Measurements from ENCODE around the gene FN1.

Gene FN1

DNA sequence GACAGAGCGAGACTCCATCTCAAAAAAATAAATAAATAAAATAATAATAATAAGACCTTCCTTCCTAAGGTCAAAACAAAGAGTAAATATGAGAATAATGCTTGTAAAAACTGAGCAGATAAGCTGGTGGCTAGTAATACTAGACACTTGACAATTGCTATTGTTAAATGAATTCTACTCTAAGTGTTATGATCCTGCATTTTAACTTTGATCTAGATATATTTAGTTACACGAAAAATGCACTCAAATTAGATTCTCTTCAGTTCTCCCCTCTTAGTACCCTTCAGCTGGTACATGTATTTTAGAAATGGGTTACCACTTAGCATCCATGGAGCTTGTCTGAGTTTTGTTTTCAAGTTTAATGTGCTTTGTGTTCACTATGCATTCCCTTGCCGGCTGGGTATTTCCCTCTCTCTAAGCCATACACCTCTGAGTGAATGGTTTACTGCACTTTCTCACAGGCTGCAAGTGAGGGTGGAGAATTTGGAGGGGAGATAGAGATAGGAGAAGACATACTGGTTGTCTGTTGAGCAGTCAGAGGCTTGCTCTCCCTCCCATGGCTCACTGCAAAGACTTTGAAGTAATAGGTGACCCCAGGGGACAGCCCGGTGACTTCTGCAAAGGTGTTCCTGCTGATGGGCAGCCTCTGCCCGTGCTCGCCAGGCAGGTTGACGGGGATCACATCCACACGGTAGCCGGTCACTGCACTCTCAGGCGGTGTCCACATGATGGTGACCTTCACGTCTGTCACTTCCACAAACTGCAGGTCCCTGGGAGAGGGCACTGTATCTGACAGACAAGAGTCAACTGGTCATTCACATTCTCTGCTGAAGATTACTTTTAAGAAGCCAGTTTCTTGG, 29.9 kb downstream of the FN1 start:
- DNase-seq, result no peak

DNA sequence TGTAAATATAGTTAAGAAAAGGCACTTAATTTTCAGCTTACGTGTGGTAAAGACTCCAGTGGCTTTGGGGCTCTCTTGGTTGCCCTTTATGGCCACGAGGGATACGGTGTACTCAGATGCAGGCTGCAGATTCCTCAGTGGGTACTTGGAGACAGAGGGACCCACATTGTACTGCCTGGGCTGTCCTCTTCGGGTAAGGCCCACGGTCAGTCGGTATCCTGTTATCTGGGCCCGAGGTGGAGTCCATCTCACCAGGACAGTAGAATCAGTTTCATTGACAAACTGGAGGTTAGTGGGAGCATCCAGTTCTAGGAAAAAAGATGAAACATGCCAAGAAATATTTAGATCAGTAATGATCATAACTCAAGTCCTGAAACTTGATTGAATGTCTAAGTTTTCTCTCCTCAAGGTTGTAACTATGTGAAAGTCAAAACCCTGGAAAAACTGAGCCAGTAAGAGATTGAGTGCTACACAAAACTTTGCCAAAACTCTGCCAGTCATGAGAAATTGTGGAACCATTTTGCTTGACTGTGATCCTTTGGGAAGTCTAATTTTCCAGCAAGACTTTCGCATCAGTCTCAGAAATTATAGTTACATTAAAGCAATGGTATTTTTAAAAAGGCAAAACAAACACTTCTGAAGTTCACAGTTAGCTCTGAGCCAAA, 31.4 kb downstream of the FN1 start:
- no peak for DNase-seq

DNA sequence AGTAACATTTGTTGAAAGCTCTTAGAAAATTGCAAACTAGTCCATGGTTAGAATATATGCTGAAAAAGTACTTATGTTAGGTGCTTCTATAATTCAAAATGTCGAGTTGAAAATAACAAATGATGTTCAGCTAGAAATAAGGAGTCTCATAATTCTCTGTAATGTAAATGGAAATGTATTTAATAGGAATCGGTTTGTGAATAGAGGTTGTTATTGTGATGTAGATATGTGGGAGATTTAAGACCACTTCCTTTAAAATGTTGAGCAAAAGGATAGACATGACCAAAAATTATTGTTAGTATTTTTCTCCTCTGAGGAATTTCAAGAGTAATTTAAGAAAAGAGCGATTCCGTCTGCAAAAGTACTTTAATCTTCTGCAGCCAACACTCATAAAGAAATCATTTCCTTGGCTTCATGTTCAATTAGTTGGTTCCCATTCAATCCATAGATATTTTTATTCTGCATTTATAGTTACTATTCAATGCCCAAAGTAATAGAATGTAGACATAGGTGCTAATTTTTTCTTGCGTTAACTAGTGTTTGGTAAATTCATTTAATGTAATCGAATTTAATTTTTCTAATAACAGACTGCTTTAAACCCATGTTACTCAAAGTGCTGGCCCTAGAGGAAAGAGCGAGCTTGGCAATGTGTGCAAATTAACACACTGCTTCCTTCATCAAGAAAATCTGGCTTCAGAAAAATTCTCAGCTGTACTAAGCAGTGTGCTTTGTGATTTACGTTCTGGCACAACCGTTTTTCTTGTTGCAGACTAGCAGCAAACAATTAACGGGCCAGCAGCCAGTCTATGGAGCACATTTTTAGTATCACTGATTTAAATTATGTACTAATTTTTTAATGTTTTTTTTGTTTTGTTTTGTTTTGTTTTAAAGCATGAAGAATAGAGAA, 32.2 kb downstream of the FN1 start:
- DNase-seq, result no peak

DNA sequence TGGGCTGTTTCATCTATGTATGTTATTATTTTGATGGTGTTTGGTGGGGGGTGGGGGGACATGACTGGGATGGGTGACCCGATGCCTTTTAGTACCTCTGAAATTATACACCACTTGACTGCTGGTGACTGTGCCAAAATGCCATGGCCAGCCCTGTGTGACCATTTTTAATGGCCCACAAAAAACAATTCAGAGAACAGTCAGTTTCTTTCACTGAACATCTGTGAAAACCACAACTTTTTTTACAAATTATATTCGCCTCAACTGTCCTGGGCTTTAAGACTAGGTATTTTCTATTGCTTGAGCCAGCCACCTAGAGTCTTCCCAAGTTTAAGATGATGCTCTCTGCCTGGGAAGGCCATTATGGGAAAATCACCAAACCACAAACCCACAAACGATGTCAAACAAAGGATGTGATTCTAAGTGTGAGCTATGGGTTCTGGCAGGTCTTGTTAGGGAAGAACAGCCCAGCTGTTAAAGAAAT, 33.9 kb downstream of the FN1 start:
- DNase-seq, result no peak

DNA sequence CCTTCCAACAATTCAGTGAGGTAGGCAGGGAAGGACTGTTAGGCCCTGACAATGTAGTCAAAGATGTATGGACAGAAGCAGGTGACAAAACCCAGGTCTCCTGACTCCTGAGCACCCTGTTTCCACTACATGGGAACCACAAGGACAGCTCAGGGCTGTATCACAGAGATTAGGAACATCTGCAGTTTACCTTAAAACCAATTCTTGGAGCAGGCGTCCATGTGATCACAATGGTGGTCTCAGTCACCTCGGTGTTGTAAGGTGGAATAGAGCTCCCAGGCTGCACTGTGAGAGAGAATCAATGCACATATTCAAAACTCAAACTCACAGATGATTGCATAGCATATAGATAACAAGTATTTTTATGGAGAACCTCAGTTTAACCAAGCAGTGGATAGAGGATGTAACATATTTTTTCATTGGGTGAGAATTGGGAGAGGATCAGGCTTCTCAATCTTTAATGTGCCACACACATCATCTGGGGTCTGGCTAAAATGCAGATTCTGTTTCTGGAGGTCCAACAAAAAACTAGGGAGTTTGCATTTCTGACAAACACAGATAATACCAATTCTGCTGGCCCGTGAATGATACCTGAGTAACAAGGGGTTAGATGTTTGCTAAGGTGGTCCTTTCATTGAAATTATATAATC, 36.7 kb downstream of the FN1 start:
- DNase-seq, result no peak

DNA sequence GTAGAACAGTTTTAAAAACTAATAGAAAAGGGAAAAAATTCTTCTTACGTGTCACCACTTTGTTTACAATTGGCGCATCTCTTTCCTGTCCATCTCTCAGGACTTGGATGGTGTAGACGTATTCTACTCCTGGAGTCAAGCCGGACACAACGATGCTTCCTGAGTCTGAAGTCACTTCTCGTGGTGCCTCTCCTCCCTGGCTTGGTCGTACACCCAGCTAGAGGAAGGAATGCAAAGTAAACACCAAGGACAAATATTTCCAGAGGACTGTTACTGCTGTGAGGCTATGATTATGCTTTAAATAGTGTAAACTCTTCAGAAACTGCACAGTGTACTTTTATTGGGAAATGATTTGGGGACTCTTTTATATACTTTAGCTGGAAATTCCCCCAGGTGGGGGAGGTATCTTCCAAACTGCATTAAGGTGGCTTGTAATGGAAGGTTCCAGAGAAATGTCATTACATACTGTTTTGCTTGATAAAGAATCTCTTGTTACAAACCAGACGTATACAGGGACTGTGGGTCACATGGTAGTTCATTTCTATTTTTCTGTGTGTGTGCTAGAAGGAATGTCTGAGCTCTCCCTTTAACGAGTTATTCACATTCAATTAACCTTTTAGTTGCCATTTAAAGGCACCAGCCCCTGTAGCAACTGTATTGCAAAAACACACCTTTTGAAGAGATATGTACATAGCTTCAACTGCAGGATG, 38.1 kb downstream of the FN1 start:
- no peak for DNase-seq

DNA sequence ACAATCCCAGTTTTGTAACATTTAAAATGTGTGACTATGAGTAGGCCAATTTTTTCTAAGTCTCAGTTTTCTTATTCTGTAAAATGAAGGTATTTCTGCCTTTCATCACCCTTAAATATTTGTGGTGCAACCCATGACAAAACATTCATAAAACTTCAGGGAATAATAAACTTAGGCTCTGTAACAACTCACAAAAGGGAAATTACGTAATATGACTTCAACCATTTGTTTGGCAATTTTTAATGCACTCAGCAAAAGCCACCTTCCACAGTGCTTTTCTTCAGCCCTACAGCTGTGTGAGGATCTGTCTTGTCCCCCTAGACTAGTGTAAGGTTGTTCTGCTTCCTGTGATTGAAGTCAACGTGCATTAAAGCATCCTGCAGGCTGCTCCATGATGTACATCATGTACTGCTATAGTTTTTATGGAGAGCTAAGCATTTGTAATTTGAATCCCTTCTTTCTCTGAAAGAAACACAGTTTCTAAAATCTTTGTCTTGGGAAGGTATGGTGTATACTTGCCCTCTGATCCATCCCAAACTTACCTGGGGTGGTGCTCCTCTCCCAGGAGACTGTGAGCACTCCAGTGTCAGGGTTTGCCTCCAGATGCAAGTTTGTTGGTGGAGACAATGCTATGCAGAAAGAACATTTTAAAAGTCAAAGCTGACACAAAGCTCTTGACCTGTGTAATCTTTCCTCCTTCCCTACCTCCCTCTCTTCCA, 39.1 kb downstream of the FN1 start:
- no peak for DNase-seq

DNA sequence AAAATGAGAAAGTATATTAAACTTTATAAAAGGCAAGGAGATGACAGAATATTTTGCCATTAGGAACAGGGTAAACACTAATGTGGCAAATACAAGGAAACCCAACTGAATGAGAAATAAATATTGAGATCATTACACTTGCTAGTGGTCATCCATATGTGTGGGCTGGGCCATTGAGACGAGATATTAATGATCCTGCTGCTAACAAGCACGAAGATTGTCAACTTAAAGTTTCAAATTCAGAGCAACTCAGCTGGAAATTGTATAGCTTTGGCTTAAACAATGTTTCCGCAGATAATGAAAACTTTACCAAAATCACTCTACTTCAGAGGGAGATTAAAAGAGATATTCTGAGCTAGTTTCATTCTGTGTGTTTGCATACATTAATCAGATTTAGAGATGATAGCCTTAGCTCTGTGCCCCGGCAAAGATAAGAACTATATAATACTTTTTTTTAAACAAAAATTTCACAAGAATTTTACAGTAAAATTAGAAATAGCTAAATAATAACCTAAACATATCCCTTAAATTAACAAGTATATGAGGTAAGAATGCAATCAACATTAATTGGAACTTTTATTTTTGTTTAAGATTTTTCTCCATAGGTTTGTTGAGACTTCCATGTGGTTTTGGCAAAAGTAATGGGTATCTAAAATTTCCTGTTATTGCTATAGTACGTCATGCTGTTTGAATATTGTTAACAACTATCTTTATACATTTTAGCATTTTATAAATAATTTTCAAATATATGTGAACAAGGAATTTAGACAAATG, 40.0 kb downstream of the FN1 start:
- DNase-seq, result no peak

DNA sequence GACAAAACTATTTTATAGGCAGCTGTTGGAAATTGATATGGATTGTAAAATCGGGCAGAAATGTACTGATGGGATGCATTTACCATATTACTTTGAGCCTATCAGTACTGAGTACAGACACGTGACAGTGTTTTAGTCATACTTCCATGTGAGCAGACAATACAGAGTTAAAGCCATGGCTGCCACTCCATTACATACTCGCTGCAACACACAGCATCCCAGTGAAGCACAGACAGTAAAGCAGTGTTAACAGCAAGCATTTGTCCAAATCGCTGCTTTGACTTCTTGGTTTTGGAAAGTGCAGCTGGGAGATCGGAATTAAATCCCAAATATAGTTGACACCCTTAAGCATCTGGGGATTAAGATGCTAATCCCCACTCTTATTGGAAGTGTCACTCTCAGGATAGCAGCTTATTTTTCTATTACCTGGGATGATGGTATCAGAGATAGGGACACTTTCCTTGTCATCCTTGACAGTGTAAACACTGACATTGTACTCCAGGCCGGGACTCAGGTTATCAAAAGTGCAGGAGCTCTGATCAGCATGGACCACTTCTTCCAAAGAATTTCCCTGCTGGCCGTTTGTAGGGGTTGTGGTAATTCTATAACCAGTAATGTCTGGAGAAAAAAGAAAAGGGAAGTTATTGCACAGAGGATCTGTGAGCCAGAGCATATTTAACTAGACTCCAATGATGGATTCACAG, 41.6 kb downstream of the FN1 start:
- DNase-seq, result no peak

DNA sequence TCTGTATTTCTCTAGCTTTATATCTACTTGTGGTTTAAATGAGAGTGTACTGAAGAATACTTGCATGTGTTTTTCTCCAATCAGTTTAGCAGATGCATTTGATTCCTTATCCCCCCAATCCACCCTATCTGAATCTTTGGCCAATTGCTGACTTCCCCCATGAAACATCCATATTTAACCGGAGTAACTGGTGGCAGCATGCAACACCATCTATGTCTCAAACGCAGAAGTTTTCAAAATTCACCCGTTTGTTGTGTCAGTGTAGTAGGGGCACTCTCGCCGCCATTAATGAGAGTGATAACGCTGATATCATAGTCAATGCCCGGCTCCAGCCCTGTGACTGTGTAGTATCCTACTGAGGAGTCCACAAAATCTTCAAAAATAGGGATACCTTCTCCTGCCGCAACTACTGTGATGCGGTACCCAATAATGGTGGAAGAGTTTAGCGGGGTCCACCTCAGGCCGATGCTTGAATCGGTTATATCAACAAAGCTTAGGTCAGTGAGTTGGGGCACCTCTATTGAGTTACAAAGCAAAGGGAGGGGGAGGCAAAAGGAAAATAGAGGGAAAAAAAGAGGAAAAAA, 43.1 kb downstream of the FN1 start:
- DNase-seq, result no peak

DNA sequence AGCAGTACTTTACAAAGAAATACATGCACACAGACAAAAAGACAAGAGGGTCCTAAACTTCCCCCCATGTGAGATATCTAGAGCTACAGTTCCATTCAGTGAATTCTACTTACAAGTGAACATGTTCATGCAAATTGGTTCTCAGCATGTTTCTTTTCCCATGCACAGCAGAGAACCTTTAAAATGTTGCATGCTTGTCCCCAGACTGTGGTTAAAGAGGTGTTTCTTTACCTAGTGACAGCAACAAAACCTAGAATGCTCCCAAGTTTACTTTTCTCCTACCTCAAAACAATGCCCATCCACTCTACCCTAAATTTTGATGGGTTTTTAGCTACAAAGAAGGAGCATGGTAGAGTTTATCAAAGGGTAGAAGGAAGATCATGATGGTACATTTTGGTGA, 43.7 kb downstream of the FN1 start:
- no peak for DNase-seq

DNA sequence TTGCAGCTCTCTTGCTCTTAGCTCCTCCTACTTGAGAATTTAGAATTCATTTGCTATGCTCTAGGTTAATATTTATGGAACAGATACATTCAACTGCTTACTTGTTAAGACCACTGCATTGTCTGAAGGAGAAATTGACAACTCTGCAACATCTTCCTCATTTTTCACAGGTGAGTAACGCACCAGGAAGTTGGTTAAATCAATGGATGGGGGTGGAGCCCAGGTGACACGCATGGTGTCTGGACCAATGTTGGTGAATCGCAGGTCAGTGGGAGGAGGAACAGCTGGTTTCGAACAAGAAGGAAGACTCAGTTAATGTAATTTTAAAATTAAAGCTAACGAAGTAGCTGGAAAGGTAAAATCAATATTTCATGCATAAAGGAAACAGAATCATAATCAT, 44.3 kb downstream of the FN1 start:
- DNase-seq, result no peak

DNA sequence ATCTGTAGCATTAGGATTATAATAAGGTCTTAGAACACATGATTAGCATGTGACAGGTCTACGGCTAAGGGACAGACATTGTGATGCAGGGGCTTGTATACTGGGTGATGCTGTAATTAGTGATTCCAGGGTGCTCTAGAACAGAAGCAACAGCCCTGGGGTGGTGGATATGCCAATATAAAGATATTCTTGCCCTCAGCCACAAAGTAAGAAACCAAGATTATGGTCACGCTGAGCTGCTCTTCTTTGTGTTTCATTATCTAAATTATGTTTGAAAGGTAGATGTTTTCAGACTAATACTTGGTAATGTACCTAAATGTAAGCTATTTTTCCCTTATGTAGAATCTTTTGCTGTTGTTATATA, 45.3 kb downstream of the FN1 start:
- DNase-seq, result no peak

DNA sequence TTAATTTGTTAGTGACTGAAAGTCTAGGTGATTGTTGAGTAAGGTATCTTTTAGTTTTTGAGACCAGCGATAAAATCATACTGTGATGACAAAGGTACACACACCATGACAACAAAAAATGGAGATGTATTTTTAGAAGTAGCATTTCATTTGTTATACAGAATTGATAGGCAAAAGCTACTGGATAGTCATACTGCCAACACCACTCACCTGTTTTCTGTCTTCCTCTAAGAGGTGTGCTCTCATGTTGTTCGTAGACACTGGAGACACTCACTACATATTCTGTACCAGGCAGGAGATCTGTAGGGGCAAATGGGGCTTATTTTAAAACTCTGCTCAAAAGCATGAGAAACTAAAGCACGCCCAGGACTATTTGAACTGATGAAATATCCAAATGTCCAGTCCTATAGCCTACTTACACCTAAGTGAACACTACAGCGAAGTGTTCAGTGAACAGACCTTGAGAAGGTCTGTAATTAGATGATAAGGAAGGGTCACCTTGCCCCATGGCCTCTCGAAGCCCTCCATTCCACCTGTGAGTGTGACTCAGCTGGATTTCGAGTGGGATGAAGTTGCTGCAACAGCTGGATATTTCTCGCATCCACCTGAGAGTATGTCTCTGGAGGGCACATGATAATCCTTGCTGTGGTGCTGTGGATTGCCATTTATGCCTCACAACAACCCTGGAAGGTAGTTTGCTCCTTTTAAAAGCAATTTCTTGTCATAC, 47.7 kb downstream of the FN1 start:
- no peak for DNase-seq

DNA sequence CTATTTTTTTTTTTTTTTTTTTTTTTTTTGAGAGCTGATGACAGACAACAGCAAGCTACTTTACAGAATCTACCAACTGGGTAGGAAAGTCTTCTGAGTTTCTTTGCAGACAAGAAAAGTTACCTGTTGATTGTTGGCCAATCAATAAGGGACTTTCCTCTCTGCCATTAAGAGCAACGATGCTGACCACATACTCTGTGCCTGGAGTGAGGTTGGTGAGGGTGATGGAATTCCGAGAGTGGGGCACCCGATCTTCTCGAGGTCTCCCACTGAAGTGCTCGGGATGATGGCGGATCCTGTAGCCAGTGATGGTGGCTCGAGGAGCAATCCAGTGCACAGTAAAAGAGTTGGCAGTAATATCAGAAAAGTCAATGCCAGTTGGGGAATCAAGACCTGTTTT, 49.3 kb downstream of the FN1 start:
- no peak for DNase-seq

DNA sequence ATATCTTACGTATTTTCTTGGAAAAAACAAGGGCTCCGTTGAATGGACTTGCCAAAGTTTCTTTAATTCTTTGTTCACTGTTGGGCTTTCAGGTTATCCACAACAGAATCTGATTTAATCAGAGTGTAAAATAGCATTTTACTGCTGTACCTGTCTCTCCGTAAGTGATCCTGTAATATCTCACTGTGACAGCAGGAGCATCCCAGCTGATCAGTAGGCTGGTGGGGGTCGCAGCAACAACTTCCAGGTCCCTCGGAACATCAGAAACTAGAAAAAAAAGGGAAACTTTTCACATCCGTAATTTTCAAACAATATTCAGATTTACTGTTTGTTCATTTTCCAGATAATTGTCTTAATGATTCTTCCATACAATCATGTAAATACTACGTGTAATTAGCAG, 51.2 kb downstream of the FN1 start:
- DNase-seq, result no peak

DNA sequence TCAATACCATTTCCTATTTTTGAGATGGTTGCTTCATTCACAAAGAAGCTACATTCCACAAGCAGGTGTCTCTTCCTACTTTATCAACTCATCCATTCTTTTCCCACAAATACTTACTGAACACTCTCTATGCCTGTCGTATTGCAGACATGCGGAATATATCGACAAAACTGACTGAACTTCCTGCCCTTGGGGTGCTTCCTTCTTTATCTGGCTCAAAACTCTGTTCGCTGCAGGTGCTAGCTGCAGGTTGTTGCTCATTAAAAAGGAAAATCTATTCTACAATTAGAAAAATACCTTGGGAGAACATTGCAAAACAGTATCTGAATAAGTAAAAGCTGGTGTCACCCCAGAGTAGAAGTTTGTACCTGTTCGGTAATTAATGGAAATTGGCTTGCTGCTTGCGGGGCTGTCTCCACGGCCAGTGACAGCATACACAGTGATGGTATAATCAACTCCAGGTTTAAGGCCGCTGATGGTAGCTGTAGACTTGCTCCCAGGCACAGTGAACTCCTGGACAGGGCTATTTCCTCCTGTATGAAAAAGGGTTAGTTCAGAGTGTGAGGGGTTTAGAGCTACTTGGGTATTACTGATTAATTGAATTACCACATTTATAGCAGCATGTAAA, 52.1 kb downstream of the FN1 start:
- no peak for DNase-seq

DNA sequence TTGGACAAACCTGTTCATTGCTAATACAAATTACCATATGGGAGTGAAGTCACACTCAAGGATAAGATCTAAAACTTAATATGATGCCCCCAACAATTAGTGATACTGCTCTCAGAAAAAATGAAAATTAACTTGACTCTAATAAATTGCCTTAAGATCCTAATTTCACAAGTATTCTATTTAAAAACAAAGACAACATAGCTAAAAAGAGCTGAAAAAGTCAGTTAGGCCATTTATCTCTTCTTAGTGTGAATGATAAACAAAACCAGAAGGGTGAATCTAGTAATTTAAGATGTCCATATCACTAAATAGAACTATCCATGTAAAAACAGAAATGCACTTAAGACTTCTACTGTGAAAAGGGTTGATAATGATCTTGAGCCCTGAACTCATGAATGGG, 53.4 kb downstream of the FN1 start:
- DNase-seq, result no peak

DNA sequence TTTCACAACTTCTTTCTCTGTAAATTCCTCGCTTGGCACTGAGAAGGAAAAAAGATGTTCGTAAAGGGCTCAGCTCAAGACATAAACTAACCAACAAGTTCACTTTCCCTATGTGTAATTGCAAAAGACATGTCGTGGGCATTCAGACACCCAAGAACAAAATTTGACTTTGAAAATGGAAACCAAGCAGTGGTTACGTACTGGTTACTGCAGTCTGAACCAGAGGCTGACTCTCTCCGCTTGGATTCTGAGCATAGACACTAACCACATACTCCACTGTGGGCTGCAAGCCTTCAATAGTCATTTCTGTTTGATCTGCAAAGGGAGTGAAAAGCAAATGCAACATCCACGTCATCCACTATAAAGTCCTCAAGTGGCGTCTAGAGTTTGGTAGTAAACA, 53.9 kb downstream of the FN1 start:
- DNase-seq, result no peak
